WTC11 (cell line): ENCODE data around the gene TACR2. TPM values are rescaled to one million over a fixed set of nuclear protein-coding genes. Genes with fewer than 3 reads are reported as not detected.

ENCODE experiments used
- ATAC-seq: fragments of 200-7000 bp; cut with Tn5 transposase; 2 replicates; pipeline ENCODE4 v1.10.0; 2021; ENCODE audit warnings: mild to moderate bottlenecking, moderate library complexity
- CTCF ChIA-PET: fragments of 300-600 bp; sonication (Branson Sonifier 250); formaldehyde crosslinking; loops from one replicate; lab custom pipeline; 2021; ENCODE audit warnings: antibody characterized with exemption; lab: Charles Lee
- POLR2A ChIA-PET: fragments of 350-600 bp; sonication (Branson Sonifier 250); formaldehyde crosslinking; loops from one replicate; lab custom pipeline; 2021; ENCODE audit warnings: antibody characterized with exemption; lab: Charles Lee
- DNase-seq: peaks from one replicate; pipeline ENCODE4 v3.0.0; 2021; ENCODE audit warnings: low spot score
- H3K27ac Mint-ChIP-seq: 2 replicates; pipeline ENCODE4 v1.8.0; 2021; ENCODE audit warnings: mixed read lengths
- H3K27me3 Mint-ChIP-seq: 2 replicates; pipeline ENCODE4 v1.8.0; 2021; ENCODE audit warnings: low read depth, mild to moderate bottlenecking, moderate library complexity, mixed read lengths
- H3K36me3 Mint-ChIP-seq: 2 replicates; pipeline ENCODE4 v1.8.0; 2021; ENCODE audit warnings: mixed read lengths
- H3K4me1 Mint-ChIP-seq: 2 replicates; pipeline ENCODE4 v1.8.0; 2022; ENCODE audit warnings: mixed read lengths
- H3K4me3 Mint-ChIP-seq: 2 replicates; pipeline ENCODE4 v1.8.0; 2021; ENCODE audit warnings: mild to moderate bottlenecking, moderate library complexity, mixed read lengths
- H3K9me3 Mint-ChIP-seq: 2 replicates; pipeline ENCODE4 v1.8.0; 2021; ENCODE audit warnings: mixed read lengths
- CBFB ChIP-seq: sonication (generic); formaldehyde crosslinking; IDR thresholded peaks from 2 replicates; pipeline ENCODE4 v1.8.1; 2022; ENCODE audit warnings: mild to moderate bottlenecking, low read depth, missing genetic modification reagents
- E2F5 ChIP-seq: sonication (generic); formaldehyde crosslinking; IDR thresholded peaks from 2 replicates; pipeline ENCODE4 v1.8.1; 2022; ENCODE audit warnings: mild to moderate bottlenecking, moderate library complexity, missing genetic modification reagents
- EMX1 ChIP-seq: fragments of 250-450 bp; sonication (Bioruptor Pico); IDR thresholded peaks from 2 replicates; pipeline ENCODE4 v1.8.0; 2021; ENCODE audit warnings: mild to moderate bottlenecking
- FOXJ3 ChIP-seq: sonication (generic); formaldehyde crosslinking; IDR thresholded peaks from 2 replicates; pipeline ENCODE4 v1.9.0; 2021; ENCODE audit warnings: missing genetic modification reagents, mild to moderate bottlenecking, borderline replicate concordance
- GABPB1 ChIP-seq: sonication (generic); formaldehyde crosslinking; IDR thresholded peaks from 2 replicates; pipeline ENCODE4 v1.8.1; 2023; ENCODE audit warnings: mild to moderate bottlenecking, missing genetic modification reagents
- GRHL2 ChIP-seq: fragments of 250-450 bp; sonication (Bioruptor Pico); IDR thresholded peaks from 2 replicates; pipeline ENCODE4 v1.8.0; 2022; ENCODE audit warnings: mild to moderate bottlenecking, moderate library complexity; ENCODE audit not compliant: insufficient replicate concordance, severe bottlenecking
- JAZF1 ChIP-seq: fragments of 250-450 bp; sonication (Bioruptor Pico); IDR thresholded peaks from 2 replicates; pipeline ENCODE4 v1.9.0; 2021; ENCODE audit warnings: moderate library complexity, mild to moderate bottlenecking, inconsistent platforms
- MAX ChIP-seq: sonication (generic); formaldehyde crosslinking; IDR thresholded peaks from 2 replicates; pipeline ENCODE4 v1.8.0; 2022; ENCODE audit warnings: mild to moderate bottlenecking, missing genetic modification reagents
- NR2C2 ChIP-seq: sonication (generic); formaldehyde crosslinking; IDR thresholded peaks from 2 replicates; pipeline ENCODE4 v1.8.0; 2022; ENCODE audit warnings: mild to moderate bottlenecking, missing genetic modification reagents
- OVOL2 ChIP-seq: fragments of 250-450 bp; sonication (Bioruptor Pico); IDR thresholded peaks from 2 replicates; pipeline ENCODE4 v1.9.0; 2021; ENCODE audit warnings: mild to moderate bottlenecking, borderline replicate concordance
- RORB ChIP-seq: fragments of 250-450 bp; sonication (Bioruptor Pico); IDR thresholded peaks from 2 replicates; pipeline ENCODE4 v1.9.0; 2021; ENCODE audit warnings: mild to moderate bottlenecking
- SMAD3 ChIP-seq: sonication (generic); formaldehyde crosslinking; IDR thresholded peaks from 2 replicates; pipeline ENCODE4 v1.8.0; 2022; ENCODE audit warnings: missing genetic modification reagents, mild to moderate bottlenecking, borderline replicate concordance
- SMAD4 ChIP-seq: sonication (generic); formaldehyde crosslinking; IDR thresholded peaks from 2 replicates; pipeline ENCODE4 v1.8.0; 2022; ENCODE audit warnings: mild to moderate bottlenecking, missing genetic modification reagents
- SOX15 ChIP-seq: fragments of 250-450 bp; sonication (Bioruptor Pico); IDR thresholded peaks from 2 replicates; pipeline ENCODE4 v1.9.0; 2021; ENCODE audit warnings: mild to moderate bottlenecking
- TCF7 ChIP-seq: sonication (generic); formaldehyde crosslinking; IDR thresholded peaks from 2 replicates; pipeline ENCODE4 v1.8.0; 2022; ENCODE audit warnings: mild to moderate bottlenecking, low read depth, missing genetic modification reagents, moderate library complexity
- ZNF121 ChIP-seq: sonication (generic); formaldehyde crosslinking; IDR thresholded peaks from 2 replicates; pipeline ENCODE4 v1.8.0; 2023; ENCODE audit warnings: missing genetic modification reagents
- ZNF281 ChIP-seq: sonication (generic); formaldehyde crosslinking; IDR thresholded peaks from 2 replicates; pipeline ENCODE4 v1.8.0; 2023; ENCODE audit warnings: mild to moderate bottlenecking, missing genetic modification reagents
- total RNA-seq: library from RNA; stranded (reverse); gene quantifications from 3 replicates; pipeline ENCODE4 v1.2.3, GENCODE V29; 2021
- TF ChIP-seq, protein P1 (sequence below): sonication (generic); formaldehyde crosslinking; IDR thresholded peaks from 2 replicates; pipeline ENCODE4 v1.8.1; 2023; ENCODE audit warnings: mild to moderate bottlenecking, missing genetic modification reagents, borderline replicate concordance
- TF ChIP-seq, protein P2 (sequence below): sonication (generic); formaldehyde crosslinking; IDR thresholded peaks from 2 replicates; pipeline ENCODE4 v1.8.1; 2023; ENCODE audit warnings: mild to moderate bottlenecking, missing genetic modification reagents
- TF ChIP-seq, protein P3 (sequence below): fragments of 200-600 bp; IDR thresholded peaks from 2 replicates; pipeline ENCODE4 v1.8.0; 2022; ENCODE audit warnings: antibody characterized with exemption

TACR2 gene
- total RNA-seq, 1 experiment from 2014 or later: 0.20 TPM

- Mint-ChIP-seq H3K4me1 (peaks cover 5% of the 10 kb centered on the region; the same call in 1 of the 2 replicates), H3K4me3 (no peak overlapping the region), H3K9me3 (no peaks in the 10 kb centered on the region), H3K36me3 (no peaks in the 10 kb centered on the region), H3K27ac (peak overlapping the region; percentile 17; the same call in 1 of the 2 replicates), H3K27me3 (no peaks in the 10 kb centered on the region)
- peak; percentile 39; the same call in 1 of the 2 replicates for ATAC-seq
- TF ChIP-seq, protein P1, sequence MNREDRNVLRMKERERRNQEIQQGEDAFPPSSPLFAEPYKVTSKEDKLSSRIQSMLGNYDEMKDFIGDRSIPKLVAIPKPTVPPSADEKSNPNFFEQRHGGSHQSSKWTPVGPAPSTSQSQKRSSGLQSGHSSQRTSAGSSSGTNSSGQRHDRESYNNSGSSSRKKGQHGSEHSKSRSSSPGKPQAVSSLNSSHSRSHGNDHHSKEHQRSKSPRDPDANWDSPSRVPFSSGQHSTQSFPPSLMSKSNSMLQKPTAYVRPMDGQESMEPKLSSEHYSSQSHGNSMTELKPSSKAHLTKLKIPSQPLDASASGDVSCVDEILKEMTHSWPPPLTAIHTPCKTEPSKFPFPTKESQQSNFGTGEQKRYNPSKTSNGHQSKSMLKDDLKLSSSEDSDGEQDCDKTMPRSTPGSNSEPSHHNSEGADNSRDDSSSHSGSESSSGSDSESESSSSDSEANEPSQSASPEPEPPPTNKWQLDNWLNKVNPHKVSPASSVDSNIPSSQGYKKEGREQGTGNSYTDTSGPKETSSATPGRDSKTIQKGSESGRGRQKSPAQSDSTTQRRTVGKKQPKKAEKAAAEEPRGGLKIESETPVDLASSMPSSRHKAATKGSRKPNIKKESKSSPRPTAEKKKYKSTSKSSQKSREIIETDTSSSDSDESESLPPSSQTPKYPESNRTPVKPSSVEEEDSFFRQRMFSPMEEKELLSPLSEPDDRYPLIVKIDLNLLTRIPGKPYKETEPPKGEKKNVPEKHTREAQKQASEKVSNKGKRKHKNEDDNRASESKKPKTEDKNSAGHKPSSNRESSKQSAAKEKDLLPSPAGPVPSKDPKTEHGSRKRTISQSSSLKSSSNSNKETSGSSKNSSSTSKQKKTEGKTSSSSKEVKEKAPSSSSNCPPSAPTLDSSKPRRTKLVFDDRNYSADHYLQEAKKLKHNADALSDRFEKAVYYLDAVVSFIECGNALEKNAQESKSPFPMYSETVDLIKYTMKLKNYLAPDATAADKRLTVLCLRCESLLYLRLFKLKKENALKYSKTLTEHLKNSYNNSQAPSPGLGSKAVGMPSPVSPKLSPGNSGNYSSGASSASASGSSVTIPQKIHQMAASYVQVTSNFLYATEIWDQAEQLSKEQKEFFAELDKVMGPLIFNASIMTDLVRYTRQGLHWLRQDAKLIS: no peak
- no peak for TF ChIP-seq FOXJ3 (CRISPR knock-in tag)
- TF ChIP-seq, protein P2, sequence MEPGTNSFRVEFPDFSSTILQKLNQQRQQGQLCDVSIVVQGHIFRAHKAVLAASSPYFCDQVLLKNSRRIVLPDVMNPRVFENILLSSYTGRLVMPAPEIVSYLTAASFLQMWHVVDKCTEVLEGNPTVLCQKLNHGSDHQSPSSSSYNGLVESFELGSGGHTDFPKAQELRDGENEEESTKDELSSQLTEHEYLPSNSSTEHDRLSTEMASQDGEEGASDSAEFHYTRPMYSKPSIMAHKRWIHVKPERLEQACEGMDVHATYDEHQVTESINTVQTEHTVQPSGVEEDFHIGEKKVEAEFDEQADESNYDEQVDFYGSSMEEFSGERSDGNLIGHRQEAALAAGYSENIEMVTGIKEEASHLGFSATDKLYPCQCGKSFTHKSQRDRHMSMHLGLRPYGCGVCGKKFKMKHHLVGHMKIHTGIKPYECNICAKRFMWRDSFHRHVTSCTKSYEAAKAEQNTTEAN (CRISPR knock-in tag): no peak
- TF ChIP-seq EMX1 (CRISPR knock-in tag): no peak
- no peak for TF ChIP-seq RORB (CRISPR knock-in tag)
- TF ChIP-seq SOX15 (CRISPR knock-in tag): no peak
- TF ChIP-seq SMAD3 (CRISPR knock-in tag): no peak
- no peak for TF ChIP-seq SMAD4 (CRISPR knock-in tag)
- TF ChIP-seq NR2C2 (CRISPR knock-in tag): no peak
- TF ChIP-seq GABPB1 (CRISPR knock-in tag): no peak
- TF ChIP-seq ZNF281 (CRISPR knock-in tag): no peak
- TF ChIP-seq, protein P3, sequence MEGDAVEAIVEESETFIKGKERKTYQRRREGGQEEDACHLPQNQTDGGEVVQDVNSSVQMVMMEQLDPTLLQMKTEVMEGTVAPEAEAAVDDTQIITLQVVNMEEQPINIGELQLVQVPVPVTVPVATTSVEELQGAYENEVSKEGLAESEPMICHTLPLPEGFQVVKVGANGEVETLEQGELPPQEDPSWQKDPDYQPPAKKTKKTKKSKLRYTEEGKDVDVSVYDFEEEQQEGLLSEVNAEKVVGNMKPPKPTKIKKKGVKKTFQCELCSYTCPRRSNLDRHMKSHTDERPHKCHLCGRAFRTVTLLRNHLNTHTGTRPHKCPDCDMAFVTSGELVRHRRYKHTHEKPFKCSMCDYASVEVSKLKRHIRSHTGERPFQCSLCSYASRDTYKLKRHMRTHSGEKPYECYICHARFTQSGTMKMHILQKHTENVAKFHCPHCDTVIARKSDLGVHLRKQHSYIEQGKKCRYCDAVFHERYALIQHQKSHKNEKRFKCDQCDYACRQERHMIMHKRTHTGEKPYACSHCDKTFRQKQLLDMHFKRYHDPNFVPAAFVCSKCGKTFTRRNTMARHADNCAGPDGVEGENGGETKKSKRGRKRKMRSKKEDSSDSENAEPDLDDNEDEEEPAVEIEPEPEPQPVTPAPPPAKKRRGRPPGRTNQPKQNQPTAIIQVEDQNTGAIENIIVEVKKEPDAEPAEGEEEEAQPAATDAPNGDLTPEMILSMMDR: no peak
- TF ChIP-seq OVOL2 (CRISPR knock-in tag): no peak
- TF ChIP-seq MAX (CRISPR knock-in tag): no peak
- TF ChIP-seq ZNF121: no peak
- TF ChIP-seq JAZF1 (CRISPR knock-in tag): no peak
- no peak for TF ChIP-seq GRHL2
- TF ChIP-seq E2F5: no peak
- no peak for TF ChIP-seq CBFB (CRISPR knock-in tag)
- no peak for TF ChIP-seq TCF7 (CRISPR knock-in tag)
- CTCF ChIA-PET: interaction anchor here (1.5 kb wide), 1 partner anchor 12 kb away, joined by 7 read pairs; no protein-coding TSS in a partner anchor
- no peak for DNase-seq
- POLR2A ChIA-PET: no interaction called here
Observed at GRCh38 chr10:69461243-69462025, 44.7 kb upstream of the TACR2 start.
